NCI-H510A treated with DMSO at 0.1 percent for 48 hours (cell line): ENCODE data around the gene LRPAP1.
"Not testable (repeated sequence)": the region's sequence is repeated elsewhere in the genome, so short reads cannot be mapped to it uniquely, and the experiment has no call there.

Experiments used
- DNase-seq: peaks from one replicate; lab custom pipeline; 2025; lab: John Stamatoyannopoulos, UW

LRPAP1 gene

GRCh38 chr4:3562127-3562526 is 29.9 kb upstream of the LRPAP1 start:
- not testable (repeated sequence) for DNase-seq

- not testable (repeated sequence) for DNase-seq
These were observed 28.2 kb upstream of the LRPAP1 start for GRCh38 chr4:3560465-3560864.

- not testable (repeated sequence) for DNase-seq
These were observed 27.4 kb upstream of the LRPAP1 start for GRCh38 chr4:3559381-3560290.

- DNase-seq, result not testable (repeated sequence)
These were observed 26.3 kb upstream of the LRPAP1 start for GRCh38 chr4:3558514-3558836.

- DNase-seq, result not testable (repeated sequence)
These were observed 25.7 kb upstream of the LRPAP1 start for GRCh38 chr4:3557676-3558513.

- not testable (repeated sequence) for DNase-seq
These were observed 24.9 kb upstream of the LRPAP1 start for GRCh38 chr4:3557088-3557492.

- DNase-seq, result not testable (repeated sequence)
These were observed 24.1 kb upstream of the LRPAP1 start for GRCh38 chr4:3556244-3556867.

GRCh38 chr4:3555459-3556070 is 23.3 kb upstream of the LRPAP1 start:
- DNase-seq, result not testable (repeated sequence)

GRCh38 chr4:3551366-3551765 is 19.1 kb upstream of the LRPAP1 start:
- DNase-seq, result not testable (repeated sequence)

- not testable (repeated sequence) for DNase-seq
These were observed 18.6 kb upstream of the LRPAP1 start for GRCh38 chr4:3550792-3551325.

- DNase-seq, result not testable (repeated sequence)
These were observed 17.8 kb upstream of the LRPAP1 start for GRCh38 chr4:3550041-3550440.

GRCh38 chr4:3549694-3550001 is 17.4 kb upstream of the LRPAP1 start:
- DNase-seq, result not testable (repeated sequence)

GRCh38 chr4:3548991-3549693 is 16.9 kb upstream of the LRPAP1 start:
- DNase-seq, result not testable (repeated sequence)

GRCh38 chr4:3546721-3547120 is 14.5 kb upstream of the LRPAP1 start:
- not testable (repeated sequence) for DNase-seq

- DNase-seq, result not testable (repeated sequence)
These were observed 13.1 kb upstream of the LRPAP1 start for GRCh38 chr4:3545351-3545750.

- not testable (repeated sequence) for DNase-seq
These were observed 12.2 kb upstream of the LRPAP1 start for GRCh38 chr4:3544259-3545025.

- not testable (repeated sequence) for DNase-seq
These were observed 11.2 kb upstream of the LRPAP1 start for GRCh38 chr4:3543415-3543814.

- DNase-seq, result not testable (repeated sequence)
These were observed 6.7 kb upstream of the LRPAP1 start for GRCh38 chr4:3538906-3539305.

- DNase-seq, result not testable (repeated sequence)
These were observed 3.6 kb upstream of the LRPAP1 start for GRCh38 chr4:3535812-3536211.

GRCh38 chr4:3533423-3533820 is 1.2 kb upstream of the LRPAP1 start:
- no peak for DNase-seq
